Measurements from ENCODE around the gene CNIH3. TPM values are rescaled to one million over a fixed set of nuclear protein-coding genes. Genes with fewer than 3 reads are reported as not detected.

CNIH3 gene
- polyA plus RNA-seq, 3 donors = 1.6 to 3.1 (median 2.2) TPM

DNA sequence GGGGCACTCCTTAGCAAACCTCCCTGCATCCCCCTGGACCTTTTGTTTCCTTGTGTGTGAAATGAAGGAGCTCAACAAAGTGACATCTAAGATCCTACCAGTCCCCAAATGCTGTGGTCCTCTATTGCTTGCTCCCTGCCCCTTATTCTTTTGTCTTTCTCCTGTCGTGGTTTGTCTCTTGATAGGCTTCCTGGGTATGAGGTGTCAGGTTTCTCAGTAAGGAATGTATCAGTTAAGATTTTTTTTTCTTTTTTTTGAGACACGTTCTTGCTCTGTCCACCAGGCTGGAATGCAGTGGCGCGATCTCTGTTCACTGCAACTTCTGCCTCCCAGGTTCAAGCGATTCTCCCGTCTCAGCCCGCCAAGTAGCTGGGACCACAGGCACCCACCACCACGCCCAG lies 16.8 kb downstream of the CNIH3 start:
- 71 to 90% (median 86%) methylated on average over 8 of the region's 8 CpGs for WGBS, 3 donors
- H3K27ac ChIP-seq (ENCODE audit: low read depth, low read length) = no peak overlapping the region

GRCh38 chr1:224635356-224635755 lies 19.2 kb downstream of the CNIH3 start:
- H3K27ac ChIP-seq (ENCODE audit: low read depth, low read length) = no peak overlapping the region
- WGBS, 3 donors = 55 to 69% (median 68%) methylated on average over 5 of the region's 5 CpGs

DNA sequence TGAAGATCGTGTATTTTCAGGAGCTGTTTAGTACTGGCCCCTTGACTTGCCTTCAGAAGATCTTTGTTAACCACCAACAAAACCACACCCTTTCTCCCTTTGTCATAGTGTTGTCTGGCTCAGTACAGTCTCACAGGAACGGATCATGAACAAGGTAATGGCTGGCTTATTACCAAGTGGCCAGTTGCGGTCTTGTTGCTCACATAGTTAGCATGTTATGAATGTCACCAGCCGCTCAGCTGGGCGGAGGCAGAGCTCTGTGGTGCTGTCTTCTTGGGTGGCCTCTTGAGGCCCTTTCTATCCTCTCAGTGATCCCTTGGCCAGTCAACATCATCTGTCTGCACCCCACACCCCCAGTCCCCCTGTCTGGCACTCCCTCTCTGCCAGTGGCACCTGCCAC lies 21.4 kb downstream of the CNIH3 start:
- 58 to 86% (median 84%) methylated on average over 5 of the region's 5 CpGs for WGBS, 3 donors
- H3K27ac ChIP-seq (ENCODE audit: low read depth, low read length) = no peak overlapping the region

- WGBS, 3 donors = 83 to 96% (median 91%) methylated on average over 7 of the region's 7 CpGs
- H3K27ac ChIP-seq (ENCODE audit: low read depth, low read length) = no peak overlapping the region
These were observed 21.8 kb downstream of the CNIH3 start for GRCh38 chr1:224637936-224638335.

DNA sequence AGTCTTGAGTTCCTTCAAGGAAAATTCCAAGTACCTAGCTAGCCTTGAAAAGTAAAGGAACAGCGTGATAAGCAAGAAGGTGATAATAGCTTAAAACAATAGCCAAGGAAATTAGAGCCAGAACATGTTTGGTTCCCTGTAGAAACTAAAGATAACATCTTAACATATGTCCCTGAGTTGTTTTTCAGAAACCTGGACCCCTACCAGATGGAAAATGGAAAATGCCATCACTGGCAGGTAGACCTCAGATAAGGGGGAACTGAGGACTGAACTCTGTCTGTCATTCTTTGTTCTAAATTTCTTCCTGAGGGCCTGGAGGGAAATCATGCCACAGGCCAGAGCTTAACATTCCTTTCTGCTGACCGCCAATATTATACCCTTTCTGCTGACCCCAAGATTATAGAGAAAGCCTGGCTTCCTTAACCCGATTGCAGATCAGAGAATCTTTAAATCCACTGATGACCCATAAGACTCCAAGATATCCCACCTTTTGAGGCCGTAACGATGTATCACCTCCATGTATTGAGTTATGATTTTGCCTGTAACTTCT lies 23.4 kb downstream of the CNIH3 start:
- H3K27ac ChIP-seq (ENCODE audit: low read depth, low read length) = no peak overlapping the region
- 47 to 87% (median 81%) methylated on average over 5 of the region's 5 CpGs for WGBS, 3 donors

DNA sequence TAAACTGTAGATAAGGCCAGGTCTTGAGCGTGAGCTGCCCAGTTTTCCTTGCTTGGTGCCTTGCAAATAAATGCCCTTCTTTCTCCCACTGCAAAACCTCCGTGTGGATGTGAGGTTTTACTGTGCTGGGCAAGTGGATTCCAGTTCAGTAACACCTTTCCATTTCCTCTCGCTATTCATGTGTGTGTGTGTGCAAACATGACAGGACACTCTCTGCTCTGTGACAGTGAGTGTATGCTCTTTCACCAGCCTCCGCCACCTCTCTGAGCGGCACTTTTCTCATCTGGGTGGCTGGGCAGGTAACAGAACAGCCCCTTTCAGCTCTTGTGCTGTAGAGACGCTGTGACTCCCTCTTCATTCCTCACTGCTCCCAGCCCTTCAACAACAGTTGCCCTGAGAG lies 23.9 kb downstream of the CNIH3 start:
- 64 to 89% (median 83%) methylated on average over 6 of the region's 6 CpGs for WGBS, 3 donors

DNA sequence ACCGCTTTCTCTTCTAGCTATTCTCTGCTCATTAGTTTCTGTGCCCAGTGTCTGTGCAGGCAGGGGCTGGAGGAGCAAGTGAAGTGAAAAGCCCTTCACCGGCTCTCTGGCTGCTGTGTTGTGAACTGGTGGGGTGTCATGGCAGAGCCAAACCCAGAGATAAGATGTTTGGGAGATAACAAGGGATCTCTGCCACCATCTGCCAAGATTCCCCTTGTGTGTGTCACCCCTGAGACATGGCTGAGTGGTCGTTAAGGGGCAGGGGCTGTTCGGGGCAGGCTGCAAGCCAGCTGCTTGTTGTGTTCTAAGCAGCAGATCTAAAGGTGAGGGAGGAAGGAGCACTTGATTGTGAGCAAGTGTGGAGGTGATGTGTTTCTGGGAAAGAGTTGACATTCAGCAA lies 24.5 kb downstream of the CNIH3 start:
- H3K27ac ChIP-seq (ENCODE audit: low read depth, low read length) = no peak overlapping the region
- 55 to 71% (median 61%) methylated on average over 4 of the region's 4 CpGs for WGBS, 3 donors

More for the DNA sequence above, 23.9 kb downstream of the CNIH3 start:
- H3K27ac ChIP-seq (ENCODE audit: low read depth, low read length) = no peak overlapping the region

GRCh38 chr1:224641030-224641429 lies 24.9 kb downstream of the CNIH3 start:
- 63 to 86% (median 81%) methylated on average over 7 of the region's 7 CpGs for WGBS, 3 donors
- H3K27ac ChIP-seq (ENCODE audit: low read depth, low read length) = no peak overlapping the region

DNA sequence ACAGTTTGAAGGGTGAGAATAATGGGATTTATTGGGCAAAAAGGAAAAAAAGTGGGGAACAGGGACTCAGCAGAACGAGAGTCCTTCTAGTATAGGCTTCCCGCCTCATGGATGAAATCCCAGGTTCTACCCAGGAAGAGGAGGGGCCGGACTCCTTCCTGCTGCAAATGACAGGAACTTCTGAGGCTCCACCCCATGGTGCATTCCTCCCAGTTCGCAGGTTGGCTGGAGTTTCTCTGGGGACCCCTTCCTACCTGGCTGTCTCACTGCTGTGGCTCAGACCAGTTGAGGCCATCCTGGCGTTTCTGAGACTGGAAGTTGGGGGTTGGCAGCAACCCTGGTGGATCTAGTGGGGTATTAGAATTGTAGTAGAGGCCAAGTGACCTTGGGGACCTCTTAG lies 27.5 kb downstream of the CNIH3 start:
- 74 to 81% (median 80%) methylated on average over 5 of the region's 5 CpGs for WGBS, 3 donors
- no peak overlapping the region for H3K27ac ChIP-seq (ENCODE audit: low read depth, low read length)

- H3K27ac ChIP-seq (ENCODE audit: low read depth, low read length) = no peak overlapping the region
- WGBS, 3 donors = 34 to 43% (median 36%) methylated on average over 5 of the region's 5 CpGs
These were observed 28.5 kb downstream of the CNIH3 start for GRCh38 chr1:224644553-224645154.

- H3K27ac ChIP-seq (ENCODE audit: low read depth, low read length) = no peak overlapping the region
- WGBS, 3 donors = 46 to 94% (median 92%) methylated on average over 2 of the region's 2 CpGs
These were observed 31.3 kb downstream of the CNIH3 start for GRCh38 chr1:224647449-224647848.

- no peak overlapping the region for H3K27ac ChIP-seq (ENCODE audit: low read depth, low read length)
- 61 to 69% (median 68%) methylated on average over 3 of the region's 3 CpGs for WGBS, 3 donors
These were observed 34.2 kb downstream of the CNIH3 start for GRCh38 chr1:224650290-224650689.

DNA sequence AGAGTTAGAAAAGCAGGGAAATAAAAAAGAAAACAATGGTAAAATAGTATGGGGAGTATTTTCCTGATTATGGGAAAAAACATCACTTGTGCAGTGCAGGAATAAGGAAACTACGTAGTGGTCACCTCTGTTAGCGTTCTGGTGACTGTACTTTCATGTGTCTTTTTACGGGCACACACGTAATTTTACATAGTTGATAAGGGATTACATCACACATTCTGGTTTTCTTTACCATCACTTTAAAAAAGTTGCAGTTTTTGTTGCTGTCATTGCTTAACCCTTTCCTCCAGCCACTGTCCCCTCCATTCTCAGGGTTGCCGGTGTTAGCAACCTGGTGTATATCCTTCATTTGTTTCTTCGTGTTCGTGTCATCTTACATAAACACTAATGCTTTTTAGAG lies 35.1 kb downstream of the CNIH3 start:
- 89 to 94% (median 92%) methylated on average over 7 of the region's 7 CpGs for WGBS, 3 donors
- no peak overlapping the region for H3K27ac ChIP-seq (ENCODE audit: low read depth, low read length)

GRCh38 chr1:224656392-224656791 lies 40.3 kb downstream of the CNIH3 start:
- H3K27ac ChIP-seq (ENCODE audit: low read depth, low read length) = no peak overlapping the region
- 90 to 96% (median 93%) methylated on average over 10 of the region's 10 CpGs for WGBS, 3 donors

- 68 to 88% (median 69%) methylated on average over 5 of the region's 5 CpGs for WGBS, 3 donors
- H3K27ac ChIP-seq (ENCODE audit: low read depth, low read length) = no peak overlapping the region
These were observed 44.0 kb downstream of the CNIH3 start for GRCh38 chr1:224660074-224660473.

GRCh38 chr1:224662870-224663269 lies 46.8 kb downstream of the CNIH3 start:
- no peak overlapping the region for H3K27ac ChIP-seq (ENCODE audit: low read depth, low read length)
- 97 to 99% (median 99%) methylated on average over 3 of the region's 3 CpGs for WGBS, 3 donors

DNA sequence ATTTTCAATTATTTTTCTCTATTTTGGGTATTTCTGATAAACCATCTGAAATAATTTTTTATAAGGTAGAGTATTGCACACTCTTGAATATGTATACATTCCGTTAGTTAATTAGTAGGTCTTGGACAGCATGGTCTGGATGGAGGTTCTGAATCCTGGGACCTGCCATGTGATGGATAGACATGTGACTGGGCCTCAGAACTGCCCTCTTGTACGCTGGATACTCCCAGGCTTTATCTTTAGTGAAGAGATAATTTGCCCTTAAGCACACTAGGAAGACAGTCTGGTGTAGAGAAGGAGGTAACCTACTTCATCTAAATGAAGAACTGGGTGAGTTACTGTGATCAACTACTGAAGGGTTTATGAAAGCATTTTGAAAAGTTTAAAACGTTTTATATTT lies 48.9 kb downstream of the CNIH3 start:
- 72 to 77% (median 74%) methylated on average over 3 of the region's 3 CpGs for WGBS, 3 donors
- H3K27ac ChIP-seq (ENCODE audit: low read depth, low read length) = no peak overlapping the region

DNA sequence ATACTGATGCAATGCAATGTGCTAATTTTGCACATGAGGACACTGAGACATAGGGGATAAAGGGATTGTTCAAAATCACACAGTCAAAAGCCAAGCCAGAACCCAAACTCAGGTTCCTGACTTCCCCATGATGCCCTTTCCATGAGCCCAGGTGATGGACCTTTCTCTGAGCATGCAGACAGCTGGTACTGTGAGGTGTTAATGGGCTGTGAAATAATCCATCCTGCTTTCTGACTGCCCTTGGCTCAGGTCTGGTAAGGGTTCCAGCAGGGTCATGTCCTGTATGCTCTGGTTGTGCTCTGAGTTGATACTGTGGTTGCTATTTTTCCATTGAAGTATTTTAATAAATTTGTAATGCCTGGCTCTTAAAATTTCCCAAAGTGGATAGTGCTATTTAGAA lies 50.0 kb downstream of the CNIH3 start:
- no peak overlapping the region for H3K27ac ChIP-seq (ENCODE audit: low read depth, low read length)

GRCh38 chr1:224666913-224667312 lies 50.8 kb downstream of the CNIH3 start:
- WGBS, 3 donors = 77 to 83% (median 80%) methylated on average over 2 of the region's 2 CpGs
- no peak overlapping the region for H3K27ac ChIP-seq (ENCODE audit: low read depth, low read length)

DNA sequence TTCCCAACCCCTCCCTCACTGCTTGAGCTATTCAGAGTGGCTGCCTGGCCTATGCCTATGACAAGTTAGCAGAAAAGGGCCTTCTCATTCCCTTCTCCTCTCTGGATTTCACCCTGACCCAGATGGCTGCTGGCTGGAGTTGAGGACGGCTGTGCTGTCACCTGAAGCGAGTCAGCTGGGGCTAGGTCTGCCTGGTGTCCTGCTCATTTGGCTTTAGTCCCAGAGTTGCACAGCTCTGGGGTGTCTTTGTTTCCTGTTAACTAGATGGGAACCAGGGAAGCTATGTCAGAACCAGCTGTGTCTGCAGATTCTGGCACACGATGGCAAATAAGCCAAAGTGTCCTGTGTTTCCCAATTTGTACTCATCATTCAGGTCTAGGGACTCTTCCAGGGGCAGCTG lies 52.9 kb downstream of the CNIH3 start:
- WGBS, 3 donors = 27 to 72% (median 65%) methylated on average over 3 of the region's 3 CpGs
- H3K27ac ChIP-seq (ENCODE audit: low read depth, low read length) = no peak overlapping the region

GRCh38 chr1:224669403-224669802 lies 53.3 kb downstream of the CNIH3 start:
- 65 to 86% (median 76%) methylated on average over 3 of the region's 3 CpGs for WGBS, 3 donors
- H3K27ac ChIP-seq (ENCODE audit: low read depth, low read length) = no peak overlapping the region

Data from adipose tissue (tissue), 3 donors.